ENCODE results near the gene HSFX2.

DNA sequence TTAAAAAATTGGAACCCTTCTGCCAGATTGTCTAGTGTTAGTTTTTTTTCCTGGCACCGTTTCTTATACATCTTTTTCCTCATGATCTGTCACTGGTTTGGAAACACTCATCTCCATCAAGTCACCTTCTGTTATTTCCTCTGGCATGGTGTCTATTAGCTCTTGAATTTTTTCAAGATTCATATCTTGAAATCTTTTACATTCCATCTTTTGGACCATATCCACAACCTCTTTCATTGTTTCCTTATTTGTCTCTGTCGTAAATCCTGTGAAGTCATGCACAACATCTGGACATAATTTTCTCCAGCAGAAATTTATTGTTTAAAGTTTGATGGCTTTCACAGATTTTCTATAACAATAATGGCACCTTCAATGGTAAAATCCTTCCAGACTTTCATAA lies 46.7 kb upstream of the HSFX2 start:
- TF ChIP-seq, protein P1, sequence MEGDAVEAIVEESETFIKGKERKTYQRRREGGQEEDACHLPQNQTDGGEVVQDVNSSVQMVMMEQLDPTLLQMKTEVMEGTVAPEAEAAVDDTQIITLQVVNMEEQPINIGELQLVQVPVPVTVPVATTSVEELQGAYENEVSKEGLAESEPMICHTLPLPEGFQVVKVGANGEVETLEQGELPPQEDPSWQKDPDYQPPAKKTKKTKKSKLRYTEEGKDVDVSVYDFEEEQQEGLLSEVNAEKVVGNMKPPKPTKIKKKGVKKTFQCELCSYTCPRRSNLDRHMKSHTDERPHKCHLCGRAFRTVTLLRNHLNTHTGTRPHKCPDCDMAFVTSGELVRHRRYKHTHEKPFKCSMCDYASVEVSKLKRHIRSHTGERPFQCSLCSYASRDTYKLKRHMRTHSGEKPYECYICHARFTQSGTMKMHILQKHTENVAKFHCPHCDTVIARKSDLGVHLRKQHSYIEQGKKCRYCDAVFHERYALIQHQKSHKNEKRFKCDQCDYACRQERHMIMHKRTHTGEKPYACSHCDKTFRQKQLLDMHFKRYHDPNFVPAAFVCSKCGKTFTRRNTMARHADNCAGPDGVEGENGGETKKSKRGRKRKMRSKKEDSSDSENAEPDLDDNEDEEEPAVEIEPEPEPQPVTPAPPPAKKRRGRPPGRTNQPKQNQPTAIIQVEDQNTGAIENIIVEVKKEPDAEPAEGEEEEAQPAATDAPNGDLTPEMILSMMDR (conservative IDR thresholded peaks at IDR 0.05), result no peak
- TF ChIP-seq ZFX (IDR thresholded peaks at IDR 0.05), result no peak

Data from C4-2B (cell line).